ENCODE results near the gene ILDR1. TPM values are rescaled to one million over a fixed set of nuclear protein-coding genes. Genes with fewer than 3 reads are reported as not detected.

Gene ILDR1
- total RNA-seq (2022; extraction: Qiagen RNA extraction), result not detected in 5 replicates

DNA sequence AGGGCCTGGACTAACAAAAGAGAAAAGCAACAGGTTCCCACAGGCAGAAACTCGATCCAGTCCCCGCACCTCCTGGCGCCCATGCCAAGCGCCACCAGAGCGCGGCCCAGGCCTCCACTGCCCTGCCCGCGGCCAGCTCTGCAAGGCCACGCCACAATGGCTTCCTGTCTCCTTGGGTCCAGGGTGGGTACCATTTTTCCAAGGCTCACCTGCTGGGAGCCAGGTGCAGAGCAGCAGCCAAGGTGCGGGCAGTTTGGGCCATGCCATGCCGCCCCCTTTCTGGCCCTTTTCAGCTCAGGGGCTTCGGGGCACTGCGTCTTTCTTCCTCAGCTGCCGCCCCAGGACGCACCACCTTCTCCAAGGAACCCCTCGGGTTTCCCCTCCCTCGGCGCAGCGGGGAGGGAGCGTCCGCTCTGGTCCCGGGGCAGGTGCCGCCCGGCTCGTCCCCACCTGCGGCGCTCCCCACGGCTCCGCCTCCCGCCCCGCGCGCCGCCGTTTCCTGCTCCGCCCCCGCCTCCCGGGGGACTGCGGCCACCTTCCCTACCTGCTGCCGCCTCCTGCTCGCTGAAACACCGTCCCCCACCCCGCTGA, at the start of gene ILDR1:
Gene ILDR1 (minus strand): TSS at position 437 of the 591 bp plus-strand sequence. CDS start 170 bp downstream, at position 267.

DNA sequence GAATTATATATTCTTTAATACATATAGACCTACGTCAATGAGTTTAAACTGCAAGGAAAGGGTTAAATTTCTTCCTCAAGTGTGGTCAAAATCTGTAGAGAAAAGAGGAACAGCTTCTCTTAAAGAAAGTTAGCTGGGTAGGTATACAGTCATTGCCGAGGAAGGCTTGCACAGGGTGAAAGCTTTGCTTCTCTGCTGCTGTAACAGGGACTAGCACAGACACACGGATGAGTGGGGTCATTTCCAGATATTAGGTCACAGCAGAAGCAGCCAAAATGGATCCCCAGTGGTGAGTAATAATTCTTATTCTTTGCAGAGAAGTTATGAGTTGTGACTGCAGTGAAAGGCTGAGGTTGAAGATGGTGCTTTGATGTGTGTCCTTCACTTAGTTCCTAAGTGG, 33.2 kb upstream of the ILDR1 start, which contains the start of gene CD86:
Gene CD86 (plus strand): TSS at position 148 of the 400 bp plus-strand sequence. CDS start 128 bp downstream, at position 276.

Other genes starting within 250 kb of the ILDR1 start
- 10.3 to 12.6 TPM (median 10.8 TPM) in 5 replicates for gene IQCB1, start 187.2 kb downstream of the ILDR1 start, total RNA-seq (2022; extraction: Qiagen RNA extraction)
- 1.5 to 2.9 TPM (median 2.3 TPM) in 5 replicates for gene EAF2, start 187.0 kb downstream of the ILDR1 start, total RNA-seq (2022; extraction: Qiagen RNA extraction)
- gene SLC15A2, start 127.8 kb downstream of the ILDR1 start, total RNA-seq (2022; extraction: Qiagen RNA extraction), result 0.07 to 0.30 TPM (median 0.08 TPM) in 5 replicates
- gene CD86, start 33.1 kb upstream of the ILDR1 start, total RNA-seq (2022; extraction: Qiagen RNA extraction), result not detected in 5 replicates
- gene CASR, start 161.4 kb upstream of the ILDR1 start, total RNA-seq (2022; extraction: Qiagen RNA extraction), result not detected in 5 replicates